OCI-LY7 (cell line): ENCODE data around the gene C1QA. TPM values are rescaled to one million over a fixed set of nuclear protein-coding genes. Genes with fewer than 3 reads are reported as not detected.

Experiments
- BruUV-seq: library from RNA; stranded (reverse); fragments of 400-500 nt; replicated peaks from 2 replicates; lab custom pipeline; 2021; lab: Mats Ljungman, UMichigan
- CTCF ChIA-PET: fragments of 300-600 bp; sonication (Branson Sonifier 250); formaldehyde crosslinking; loops from one replicate; lab custom pipeline; 2022; ENCODE audit warnings: antibody characterized with exemption; ENCODE audit not compliant: unreplicated experiment; lab: Charles Lee
- POLR2A ChIA-PET: fragments of 300-600 bp; sonication (Branson Sonifier 250); formaldehyde crosslinking; loops from one replicate; lab custom pipeline; 2022; ENCODE audit warnings: antibody characterized with exemption; lab: Charles Lee
- DNase-seq: peaks from one replicate; pipeline ENCODE4 v3.0.0-alpha.2; 2015; ENCODE audit warnings: low spot score
- H2AFZ ChIP-seq: fragments of 200-600 bp; sonication (generic), shearing (Covaris generic); 2 replicates; pipeline ENCODE4 v1.6.1; 2014; ENCODE audit warnings: mild to moderate bottlenecking, antibody characterized with exemption, low read length, moderate library complexity
- H3K27ac ChIP-seq: fragments of 200-600 bp; sonication (generic); 2 replicates; pipeline ENCODE4 v1.5.1; 2014; ENCODE audit warnings: mixed run types, low read depth, mild to moderate bottlenecking, moderate library complexity, low read length, inconsistent platforms; ENCODE audit not compliant: poor library complexity, severe bottlenecking
- H3K36me3 ChIP-seq: fragments of 200-600 bp; sonication (generic); 2 replicates; pipeline ENCODE4 v1.6.1; 2014; ENCODE audit warnings: mild to moderate bottlenecking, antibody characterized with exemption, low read length, moderate library complexity, mixed read lengths; ENCODE audit not compliant: insufficient read depth
- H3K4me1 ChIP-seq: fragments of 200-600 bp; sonication (generic); 2 replicates; pipeline ENCODE4 v1.5.1; 2014; ENCODE audit warnings: mild to moderate bottlenecking, low read length; ENCODE audit not compliant: insufficient read depth, poor library complexity, severe bottlenecking
- H3K4me2 ChIP-seq: fragments of 200-600 bp; sonication (generic); 2 replicates; pipeline ENCODE4 v1.6.1; 2014; ENCODE audit warnings: mild to moderate bottlenecking, low read length
- H3K4me3 ChIP-seq: fragments of 200-600 bp; sonication (generic); 2 replicates; pipeline ENCODE4 v1.5.1; 2014; ENCODE audit warnings: mild to moderate bottlenecking, low read depth, low read length; ENCODE audit not compliant: poor library complexity, severe bottlenecking
- H3K79me2 ChIP-seq: fragments of 200-600 bp; sonication (generic); 2 replicates; pipeline ENCODE4 v1.6.1; 2016; ENCODE audit warnings: low read depth, mild to moderate bottlenecking, low read length, moderate library complexity, mixed read lengths; ENCODE audit not compliant: insufficient read depth
- H3K9me2 ChIP-seq: fragments of 200-600 bp; sonication (generic); 2 replicates; pipeline ENCODE4 v1.6.1; 2016; ENCODE audit warnings: mild to moderate bottlenecking, low read length, mixed read lengths; ENCODE audit not compliant: insufficient read depth
- H3K9me3 ChIP-seq: fragments of 200-600 bp; sonication (generic); 2 replicates; pipeline ENCODE4 v1.6.1; 2014; ENCODE audit warnings: mild to moderate bottlenecking, mixed run types, low read length, mixed read lengths
- H4K20me1 ChIP-seq: fragments of 200-600 bp; sonication (generic); 2 replicates; pipeline ENCODE4 v1.6.1; 2014; ENCODE audit warnings: mild to moderate bottlenecking, antibody characterized with exemption, low read length, moderate library complexity, mixed read lengths; ENCODE audit not compliant: insufficient read depth
- CTCF ChIP-seq: fragments of 200-600 bp; sonication (generic); conservative IDR thresholded peaks from 2 replicates; pipeline ENCODE4 v1.5.1; 2014; ENCODE audit warnings: mild to moderate bottlenecking, antibody characterized with exemption, low read length, moderate library complexity, mixed read lengths
- EZH2phosphoT487 ChIP-seq: fragments of 200-600 bp; sonication (generic); IDR thresholded peaks from 2 replicates; pipeline ENCODE4 v1.6.1; 2018; ENCODE audit warnings: low read depth, borderline replicate concordance, mild to moderate bottlenecking, mixed run types, antibody characterized with exemption, low read length, moderate library complexity, mixed read lengths
- intact Hi-C: fragments of 100-400 bp; cut with micrococcal nuclease; formaldehyde crosslinking; loops from one replicate; pipeline ENCODE4 v1.10.0; 2022; ENCODE audit not compliant: unreplicated experiment
- total RNA-seq, 2 experiments: library from RNA; depleted of rRNA in 1 of 2; stranded (reverse); fragments of >200 nt in 1 of 2; shearing (Covaris generic) in 1 of 2; gene quantifications; 2 replicates each; pipeline ENCODE4 v1.2.3, GENCODE V29; 2014 to 2022

C1QA gene
- total RNA-seq, 2 experiments from 2014 or later: not detected

- Histone ChIP-seq H3K9me3 (no peaks in the 10 kb centered on the region), H3K4me3 (no peak overlapping the region), H2AFZ (no peak overlapping the region), H3K4me1 (no peaks in the 10 kb centered on the region), H3K9me2 (no peaks in the 10 kb centered on the region), H4K20me1 (no peaks in the 10 kb centered on the region), H3K79me2 (no peaks in the 10 kb centered on the region), H3K4me2 (no peak overlapping the region), H3K36me3 (no peaks in the 10 kb centered on the region), H3K27ac (no peak overlapping the region)
- POLR2A ChIA-PET: no interaction called here
- TF ChIP-seq CTCF (no peak), EZH2phosphoT487 (no peak)
- intact Hi-C loops: no loop called here
- no peak for DNase-seq
- no TSS peak for BruUV-seq
- CTCF ChIA-PET: no interaction called here
Measured at GRCh38 chr1:22594396-22594795, 42.0 kb upstream of the C1QA start.

GRCh38 chr1:22595108-22595507 is 41.3 kb upstream of the C1QA start:
- Histone ChIP-seq H3K4me3 (no peak overlapping the region), H3K9me2 (no peaks in the 10 kb centered on the region), H3K79me2 (no peaks in the 10 kb centered on the region), H3K27ac (no peak overlapping the region), H3K4me1 (no peaks in the 10 kb centered on the region), H3K36me3 (no peaks in the 10 kb centered on the region), H3K4me2 (no peak overlapping the region), H4K20me1 (no peaks in the 10 kb centered on the region), H2AFZ (no peak overlapping the region), H3K9me3 (no peaks in the 10 kb centered on the region)
- POLR2A ChIA-PET: no interaction called here
- CTCF ChIA-PET: no interaction called here
- no TSS peak for BruUV-seq
- TF ChIP-seq EZH2phosphoT487 (no peak), CTCF (no peak)
- no peak for DNase-seq
- intact Hi-C loops: no loop called here

DNA sequence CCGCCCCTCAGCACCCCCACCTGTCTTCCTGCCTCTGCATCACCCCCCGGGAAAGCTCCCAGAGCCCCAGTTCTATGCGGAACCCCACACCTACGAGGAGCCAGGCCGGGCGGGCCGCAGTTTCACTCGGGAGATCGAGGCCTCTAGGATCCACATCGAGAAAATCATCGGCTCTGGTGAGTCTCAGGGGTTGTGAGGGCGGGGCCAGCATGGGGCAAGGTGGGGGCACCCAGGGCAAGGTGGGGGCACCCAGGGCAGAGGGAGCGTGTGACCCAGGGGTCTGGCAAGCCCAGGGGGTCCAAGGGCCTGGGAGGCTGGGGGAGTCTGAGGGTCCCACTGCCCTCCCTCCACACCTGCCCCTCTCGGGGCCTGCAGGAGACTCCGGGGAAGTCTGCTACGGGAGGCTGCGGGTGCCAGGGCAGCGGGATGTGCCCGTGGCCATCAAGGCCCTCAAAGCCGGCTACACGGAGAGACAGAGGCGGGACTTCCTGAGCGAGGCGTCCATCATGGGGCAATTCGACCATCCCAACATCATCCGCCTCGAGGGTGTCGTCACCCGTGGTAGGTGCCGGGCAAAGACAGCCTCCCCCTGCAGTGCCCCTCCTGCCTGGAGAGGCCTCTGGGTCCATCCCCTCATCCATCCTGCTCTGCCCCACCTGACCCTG is 39.0 kb upstream of the C1QA start:
- TF ChIP-seq EZH2phosphoT487 (no peak), CTCF (no peak)
- no peak overlapping the region for H2AFZ ChIP-seq
- DNase-seq: no peak
- H3K27ac ChIP-seq: no peak overlapping the region
- H3K4me3 ChIP-seq: no peak overlapping the region
- H4K20me1 ChIP-seq: no peaks in the 10 kb centered on the region
- H3K9me2 ChIP-seq: no peaks in the 10 kb centered on the region
- CTCF ChIA-PET: no interaction called here
- BruUV-seq: no TSS peak
- intact Hi-C loops: no loop called here
- H3K79me2 ChIP-seq: no peaks in the 10 kb centered on the region
- no peaks in the 10 kb centered on the region for H3K4me1 ChIP-seq
- H3K4me2 ChIP-seq: no peak overlapping the region
- POLR2A ChIA-PET: no interaction called here
- no peaks in the 10 kb centered on the region for H3K36me3 ChIP-seq
- no peaks in the 10 kb centered on the region for H3K9me3 ChIP-seq
